IMR-90 (cell line): Measurements from ENCODE around the gene IQSEC3. TPM values are rescaled to one million over a fixed set of nuclear protein-coding genes. Genes with fewer than 3 reads are reported as not detected.

Experiments
- ATAC-seq: fragments of 200-7000 bp; cut with Tn5 transposase; 2 replicates; pipeline ENCODE4 v1.9.1; 2020; ENCODE audit warnings: low read depth, mild to moderate bottlenecking, moderate library complexity
- BruUV-seq: library from RNA; stranded (reverse); fragments of 400-500 nt; replicated peaks from 2 replicates; lab custom pipeline; 2021; lab: Mats Ljungman, UMichigan
- CTCF ChIA-PET: fragments of 300-600 bp; formaldehyde crosslinking; extraction: SDS; loops from one replicate; lab custom pipeline; 2021; ENCODE audit warnings: antibody characterized with exemption; lab: Yijun Ruan, JAX
- POLR2A ChIA-PET: fragments of 300-600 bp; sonication (Branson Sonifier 250); formaldehyde crosslinking; loops from one replicate; lab custom pipeline; 2022; ENCODE audit warnings: antibody characterized with exemption; ENCODE audit not compliant: unreplicated experiment; lab: Charles Lee
- DNase-seq: peaks from one replicate; pipeline ENCODE4 v3.0.0; 2013
- H2AFZ ChIP-seq: replicated peaks from 2 replicates; pipeline ENCODE3; 2013; ENCODE audit warnings: low read length, mild to moderate bottlenecking; ENCODE audit not compliant: poor library complexity
- H2AK5ac ChIP-seq: 2 replicates; pipeline ENCODE4 v1.6.1; 2013; ENCODE audit warnings: low read depth, low read length, inconsistent platforms
- H2AK9ac ChIP-seq: replicated peaks from 2 replicates; pipeline ENCODE3; 2013; ENCODE audit warnings: mild to moderate bottlenecking, low read depth, low read length, moderate library complexity; ENCODE audit not compliant: poor library complexity
- H2BK120ac ChIP-seq: 2 replicates; pipeline ENCODE4 v1.6.1; 2013; ENCODE audit warnings: low read depth, low read length, inconsistent platforms
- H2BK15ac ChIP-seq: 3 replicates; pipeline ENCODE4 v1.6.1; 2013; ENCODE audit warnings: low read depth, low read length, inconsistent platforms
- H2BK20ac ChIP-seq: 2 replicates; pipeline ENCODE4 v1.6.1; 2013; ENCODE audit warnings: low read depth, mild to moderate bottlenecking, inconsistent platforms, low read length, moderate library complexity
- H2BK5ac ChIP-seq: 2 replicates; pipeline ENCODE4 v1.6.1; 2013; ENCODE audit warnings: mild to moderate bottlenecking, low read depth, low read length, inconsistent platforms; ENCODE audit not compliant: poor library complexity, severe bottlenecking
- H3K14ac ChIP-seq: replicated peaks from 2 replicates; pipeline ENCODE4 v1.6.1; 2013; ENCODE audit warnings: low read depth, low read length, inconsistent platforms
- H3K18ac ChIP-seq: 2 replicates; pipeline ENCODE4 v1.6.1; 2013; ENCODE audit warnings: low read depth, low read length, control low read depth
- H3K23ac ChIP-seq: 2 replicates; pipeline ENCODE4 v1.6.1; 2013; ENCODE audit warnings: low read depth, low read length, inconsistent platforms
- H3K27ac ChIP-seq: 2 replicates; pipeline ENCODE4 v1.5.1; 2013; ENCODE audit warnings: mild to moderate bottlenecking, control low read depth, low read length; ENCODE audit not compliant: insufficient read depth
- H3K27me3 ChIP-seq: 2 replicates; pipeline ENCODE4 v1.6.1; 2013; ENCODE audit warnings: low read length; ENCODE audit not compliant: control insufficient read depth, insufficient read depth
- H3K36me3 ChIP-seq: 2 replicates; pipeline ENCODE4 v1.6.1; 2013; ENCODE audit warnings: low read length, mixed read lengths; ENCODE audit not compliant: control insufficient read depth, insufficient read depth
- H3K4ac ChIP-seq: 2 replicates; pipeline ENCODE4 v1.6.1; 2013; ENCODE audit warnings: low read depth, low read length, inconsistent platforms
- H3K4me1 ChIP-seq: 2 replicates; pipeline ENCODE4 v1.6.1; 2013; ENCODE audit warnings: low read length, mixed read lengths; ENCODE audit not compliant: control insufficient read depth, insufficient read depth
- H3K4me2 ChIP-seq: 2 replicates; pipeline ENCODE4 v1.6.1; 2013; ENCODE audit warnings: low read depth, mild to moderate bottlenecking, control low read depth, low read length, moderate library complexity
- H3K4me3 ChIP-seq: 2 replicates; pipeline ENCODE4 v1.5.1; 2013; ENCODE audit warnings: low read depth, mild to moderate bottlenecking, control low read depth, low read length, moderate library complexity; ENCODE audit not compliant: insufficient read depth
- H3K56ac ChIP-seq: 2 replicates; pipeline ENCODE4 v1.6.1; 2013; ENCODE audit warnings: low read length, inconsistent platforms; ENCODE audit not compliant: insufficient read depth; ENCODE audit errors: extremely low read depth
- H3K79me1 ChIP-seq, 2 experiments: 2 replicates each; pipeline ENCODE4 v1.6.1; 2013; ENCODE audit warnings: low read length in 2 of 2, inconsistent platforms in 1 of 2, low read depth in 1 of 2
- H3K9ac ChIP-seq: 2 replicates; pipeline ENCODE4 v1.6.1; 2013; ENCODE audit warnings: low read depth, low read length, control low read depth
- H3K9me1 ChIP-seq: 2 replicates; pipeline ENCODE4 v1.6.1; 2013; ENCODE audit warnings: low read length, inconsistent platforms; ENCODE audit not compliant: insufficient read depth
- H3K9me3 ChIP-seq: 2 replicates; pipeline ENCODE4 v1.6.1; 2013; ENCODE audit warnings: low read length; ENCODE audit not compliant: control insufficient read depth, insufficient read depth
- H4K20me1 ChIP-seq: 2 replicates; pipeline ENCODE4 v1.6.1; 2013; ENCODE audit warnings: low read length, inconsistent platforms; ENCODE audit not compliant: insufficient read depth
- H4K5ac ChIP-seq: 2 replicates; pipeline ENCODE4 v1.6.1; 2013; ENCODE audit warnings: mild to moderate bottlenecking, low read depth, low read length, control low read depth
- H4K8ac ChIP-seq, 2 experiments: 2 replicates each; pipeline ENCODE4 v1.6.1; 2013; ENCODE audit warnings: low read depth in 2 of 2, low read length in 2 of 2, control low read depth in 1 of 2, inconsistent platforms in 1 of 2
- H4K91ac ChIP-seq: 2 replicates; pipeline ENCODE4 v1.6.1; 2013; ENCODE audit warnings: low read depth, low read length, inconsistent platforms; ENCODE audit not compliant: insufficient read depth
- BHLHE40 ChIP-seq: fragments of 150-350 bp; IDR thresholded peaks from 2 replicates; pipeline ENCODE4 v1.6.1; 2016; ENCODE audit warnings: mild to moderate bottlenecking, low read depth, low read length
- CEBPB ChIP-seq: IDR thresholded peaks from 2 replicates; pipeline ENCODE4 v1.6.1; 2012; ENCODE audit warnings: low read depth, low read length, improper control_type of control experiment
- CHD1 ChIP-seq: IDR thresholded peaks from 2 replicates; pipeline ENCODE4 v1.6.1; 2012; ENCODE audit warnings: low read depth, low read length, improper control_type of control experiment
- FOS ChIP-seq: fragments of 150-350 bp; IDR thresholded peaks from 2 replicates; pipeline ENCODE4 v1.6.1; 2016; ENCODE audit warnings: low read depth, low read length
- MAFK ChIP-seq: IDR thresholded peaks from 2 replicates; pipeline ENCODE4 v1.6.1; 2012; ENCODE audit warnings: low read depth, low read length, improper control_type of control experiment
- MAZ ChIP-seq: IDR thresholded peaks from 2 replicates; pipeline ENCODE4 v1.6.1; 2012; ENCODE audit warnings: low read depth, mild to moderate bottlenecking, low read length, improper control_type of control experiment, moderate library complexity, borderline replicate concordance
- MXI1 ChIP-seq: IDR thresholded peaks from 2 replicates; pipeline ENCODE4 v1.6.1; 2012; ENCODE audit warnings: low read depth, mild to moderate bottlenecking, low read length, moderate library complexity, borderline replicate concordance
- NFE2L2 ChIP-seq: fragments of 150-350 bp; IDR thresholded peaks from 2 replicates; pipeline ENCODE4 v1.6.1; 2016; ENCODE audit warnings: low read depth, mild to moderate bottlenecking, low read length
- RCOR1 ChIP-seq: IDR thresholded peaks from 2 replicates; pipeline ENCODE4 v1.6.1; 2012; ENCODE audit warnings: mild to moderate bottlenecking, low read length, improper control_type of control experiment; ENCODE audit not compliant: insufficient replicate concordance
- RFX5 ChIP-seq: IDR thresholded peaks from 2 replicates; pipeline ENCODE4 v1.8.0; 2012; ENCODE audit warnings: low read depth, mild to moderate bottlenecking, low read length, moderate library complexity
- SMC3 ChIP-seq: fragments of 150-350 bp; IDR thresholded peaks from 2 replicates; pipeline ENCODE4 v1.6.1; 2016; ENCODE audit warnings: low read depth, mild to moderate bottlenecking, antibody characterized with exemption, low read length, moderate library complexity
- WGBS, 2 experiments: methylation state at CpG; one replicate each; pipeline versions ENCODE4 v1.1.5 to v1.1.7; 2013; ENCODE audit warnings: missing lambda C conversion rate in 2 of 2; ENCODE audit not compliant: insufficient read length in 1 of 2; ENCODE audit errors: extremely low coverage in 2 of 2; 5-methylcytosine and 5-hydroxymethylcytosine counted together
- dilution Hi-C: fragments of 300-500 bp; cut with HindIII; formaldehyde crosslinking; loops from one replicate; pipeline ENCODE4 v1.14.3; 2018; ENCODE audit warnings: low sequenced_read_pairs; ENCODE audit not compliant: unreplicated experiment
- in situ Hi-C: fragments of 300-500 bp; cut with MboI; formaldehyde crosslinking; loops from 3 replicates; pipeline ENCODE4 v1.14.3; 2019; ENCODE audit warnings: low sequenced_read_pairs, inconsistent platforms, mixed read lengths
- intact Hi-C: fragments of 100-400 bp; cut with micrococcal nuclease; formaldehyde crosslinking; loops from 2 replicates; pipeline ENCODE4 v1.10.0; 2022
- polyA plus RNA-seq, 3 experiments: library from polyadenylated mRNA; depleted of rRNA; stranded (reverse); fragments of >200 nt; gene quantifications; 2 replicates each; pipeline ENCODE4 v1.2.3, GENCODE V29; 2012; ENCODE audit warnings: low replicate concordance in 1 of 3
- total RNA-seq: library from RNA; depleted of rRNA; stranded (reverse); fragments of >200 nt; gene quantifications from 2 replicates; pipeline ENCODE4 v1.2.3, GENCODE V29; 2012
- TF ChIP-seq, protein P1 (sequence below): fragments of 150-350 bp; IDR thresholded peaks from 2 replicates; pipeline ENCODE4 v1.6.1; 2016; ENCODE audit warnings: low read depth, mild to moderate bottlenecking, low read length, moderate library complexity, borderline replicate concordance
- TF ChIP-seq, protein P2 (sequence below): fragments of 150-350 bp; IDR thresholded peaks from 2 replicates; pipeline ENCODE4 v1.6.1; 2017; ENCODE audit warnings: mild to moderate bottlenecking, antibody characterized with exemption, low read length, low read depth
- TF ChIP-seq, protein P3 (sequence below): conservative IDR thresholded peaks from 2 replicates; pipeline ENCODE4 v1.5.1; 2012; ENCODE audit warnings: mild to moderate bottlenecking, low read depth, low read length, improper control_type of control experiment

IQSEC3 gene
- total and polyA plus RNA-seq, 2 of the 4 experiments (the other 2 are of a cell fraction), result 0.10 TPM; not detected in 1

DNA sequence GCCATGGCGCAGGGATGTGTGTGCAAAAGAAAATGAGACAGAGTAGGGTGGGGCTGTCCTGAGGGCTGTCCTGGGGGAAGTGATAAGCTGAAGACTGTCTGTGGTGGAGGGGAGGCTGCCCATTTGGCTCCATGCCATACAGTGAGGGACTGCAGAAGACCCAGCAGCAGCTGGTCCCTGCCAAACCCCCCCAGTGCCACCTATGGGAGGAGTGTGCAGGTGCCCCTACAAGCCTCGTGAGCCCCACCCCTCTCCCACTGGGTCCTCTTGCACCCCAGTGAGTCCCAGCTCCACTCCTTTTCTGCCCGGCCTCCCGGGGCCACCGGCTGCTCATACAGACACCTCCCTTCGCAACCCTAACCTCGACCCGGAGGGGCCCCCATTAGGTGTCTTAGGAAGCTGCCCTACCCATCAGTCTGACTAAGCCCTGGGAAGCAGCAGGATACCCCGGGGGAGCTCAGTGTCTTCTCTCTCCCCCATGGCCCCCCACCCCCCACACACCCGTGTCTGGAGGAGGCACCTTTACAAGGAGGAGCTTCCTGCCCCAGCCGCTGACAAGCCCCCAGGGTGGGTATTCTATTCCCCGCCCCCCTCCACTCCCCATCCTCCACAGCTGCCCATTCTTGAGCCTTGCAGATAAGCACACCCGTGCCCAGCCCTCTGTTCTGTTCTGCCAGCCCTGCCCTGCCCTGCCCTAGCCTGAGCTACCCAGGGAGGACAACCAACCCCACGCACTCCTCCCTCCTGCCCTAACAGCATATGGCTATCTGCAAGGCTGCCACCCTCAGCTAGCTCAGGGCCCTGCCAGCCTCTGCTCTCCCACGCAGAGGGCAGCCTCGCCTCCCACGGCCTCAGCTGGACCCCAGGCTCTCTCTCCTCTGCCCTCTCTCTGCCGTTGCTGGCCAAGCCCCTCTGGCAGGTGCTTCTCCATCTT lies 105.4 kb downstream of the IQSEC3 start:
- ChIA-PET POLR2A (no interaction called here), CTCF (no interaction called here)
- no peak overlapping the region for H3K18ac ChIP-seq
- no peak overlapping the region for H2AK5ac ChIP-seq
- H2BK20ac ChIP-seq, result no peak overlapping the region
- WGBS, 2 experiments, result 68% methylated on average over 4 of the region's 18 CpGs; no CpG with 5 or more reads in 1 of the 2 experiments
- in situ Hi-C loops (no loop called here), intact Hi-C loops (no loop called here), dilution Hi-C loops (no loop called here)
- H3K9me1 ChIP-seq, result peaks cover 7% of the 10 kb centered on the region
- no peak overlapping the region for H2BK5ac ChIP-seq
- no peaks in the 10 kb centered on the region for H4K20me1 ChIP-seq
- H2AFZ ChIP-seq, result no peak overlapping the region
- no peak overlapping the region for H3K14ac ChIP-seq
- no peak overlapping the region for H3K4ac ChIP-seq
- no peaks in the 10 kb centered on the region for H3K9me3 ChIP-seq
- H4K91ac ChIP-seq, result no peak overlapping the region
- no peaks in the 10 kb centered on the region for H3K36me3 ChIP-seq
- no peak overlapping the region for H3K23ac ChIP-seq
- no peaks in the 10 kb centered on the region; a peak in 1 of 4 replicates for H3K79me1 ChIP-seq
- H4K8ac ChIP-seq, result no peak overlapping the region
- H2AK9ac ChIP-seq, result no peak overlapping the region
- BruUV-seq, result no TSS peak
- no peak overlapping the region for H2BK120ac ChIP-seq
- no peak overlapping the region for H3K56ac ChIP-seq
- no peak for ATAC-seq
- H3K27ac ChIP-seq, result no peak overlapping the region
- H4K5ac ChIP-seq, result no peak overlapping the region
- H3K4me1 ChIP-seq, result peaks cover 17% of the 10 kb centered on the region
- DNase-seq, result no peak
- no peak overlapping the region for H3K9ac ChIP-seq
- H3K4me3 ChIP-seq, result no peak overlapping the region
- no peak overlapping the region for H2BK15ac ChIP-seq
- H3K27me3 ChIP-seq, result peaks cover 4% of the 10 kb centered on the region; the same call in 1 of the 2 replicates
- H3K4me2 ChIP-seq, result no peak overlapping the region
- TF ChIP-seq FOS, result no peak
- TF ChIP-seq, protein P1, sequence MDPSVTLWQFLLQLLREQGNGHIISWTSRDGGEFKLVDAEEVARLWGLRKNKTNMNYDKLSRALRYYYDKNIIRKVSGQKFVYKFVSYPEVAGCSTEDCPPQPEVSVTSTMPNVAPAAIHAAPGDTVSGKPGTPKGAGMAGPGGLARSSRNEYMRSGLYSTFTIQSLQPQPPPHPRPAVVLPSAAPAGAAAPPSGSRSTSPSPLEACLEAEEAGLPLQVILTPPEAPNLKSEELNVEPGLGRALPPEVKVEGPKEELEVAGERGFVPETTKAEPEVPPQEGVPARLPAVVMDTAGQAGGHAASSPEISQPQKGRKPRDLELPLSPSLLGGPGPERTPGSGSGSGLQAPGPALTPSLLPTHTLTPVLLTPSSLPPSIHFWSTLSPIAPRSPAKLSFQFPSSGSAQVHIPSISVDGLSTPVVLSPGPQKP, result no peak
- TF ChIP-seq MAFK, result no peak
- TF ChIP-seq MXI1, result no peak
- no peak for TF ChIP-seq CEBPB
- TF ChIP-seq, protein P2, sequence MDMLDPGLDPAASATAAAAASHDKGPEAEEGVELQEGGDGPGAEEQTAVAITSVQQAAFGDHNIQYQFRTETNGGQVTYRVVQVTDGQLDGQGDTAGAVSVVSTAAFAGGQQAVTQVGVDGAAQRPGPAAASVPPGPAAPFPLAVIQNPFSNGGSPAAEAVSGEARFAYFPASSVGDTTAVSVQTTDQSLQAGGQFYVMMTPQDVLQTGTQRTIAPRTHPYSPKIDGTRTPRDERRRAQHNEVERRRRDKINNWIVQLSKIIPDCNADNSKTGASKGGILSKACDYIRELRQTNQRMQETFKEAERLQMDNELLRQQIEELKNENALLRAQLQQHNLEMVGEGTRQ, result no peak
- TF ChIP-seq RCOR1, result no peak
- no peak for TF ChIP-seq NFE2L2
- no peak for TF ChIP-seq BHLHE40
- TF ChIP-seq, protein P3, sequence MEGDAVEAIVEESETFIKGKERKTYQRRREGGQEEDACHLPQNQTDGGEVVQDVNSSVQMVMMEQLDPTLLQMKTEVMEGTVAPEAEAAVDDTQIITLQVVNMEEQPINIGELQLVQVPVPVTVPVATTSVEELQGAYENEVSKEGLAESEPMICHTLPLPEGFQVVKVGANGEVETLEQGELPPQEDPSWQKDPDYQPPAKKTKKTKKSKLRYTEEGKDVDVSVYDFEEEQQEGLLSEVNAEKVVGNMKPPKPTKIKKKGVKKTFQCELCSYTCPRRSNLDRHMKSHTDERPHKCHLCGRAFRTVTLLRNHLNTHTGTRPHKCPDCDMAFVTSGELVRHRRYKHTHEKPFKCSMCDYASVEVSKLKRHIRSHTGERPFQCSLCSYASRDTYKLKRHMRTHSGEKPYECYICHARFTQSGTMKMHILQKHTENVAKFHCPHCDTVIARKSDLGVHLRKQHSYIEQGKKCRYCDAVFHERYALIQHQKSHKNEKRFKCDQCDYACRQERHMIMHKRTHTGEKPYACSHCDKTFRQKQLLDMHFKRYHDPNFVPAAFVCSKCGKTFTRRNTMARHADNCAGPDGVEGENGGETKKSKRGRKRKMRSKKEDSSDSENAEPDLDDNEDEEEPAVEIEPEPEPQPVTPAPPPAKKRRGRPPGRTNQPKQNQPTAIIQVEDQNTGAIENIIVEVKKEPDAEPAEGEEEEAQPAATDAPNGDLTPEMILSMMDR, result no peak
- TF ChIP-seq RFX5, result no peak
- TF ChIP-seq SMC3, result no peak
- TF ChIP-seq MAZ, result no peak
- TF ChIP-seq CHD1, result no peak
